SH-SY5Y (cell line): ENCODE results near the gene TMEM184B.

Experiments
- GATA2 ChIP-seq: IDR thresholded peaks from 2 replicates; pipeline ENCODE4 v1.6.1; 2011; ENCODE audit warnings: mild to moderate bottlenecking, low read depth, low read length
- GATA3 ChIP-seq: IDR thresholded peaks from 2 replicates; pipeline ENCODE4 v1.6.1; 2011; ENCODE audit warnings: low read depth, mild to moderate bottlenecking, low read length, moderate library complexity

DNA sequence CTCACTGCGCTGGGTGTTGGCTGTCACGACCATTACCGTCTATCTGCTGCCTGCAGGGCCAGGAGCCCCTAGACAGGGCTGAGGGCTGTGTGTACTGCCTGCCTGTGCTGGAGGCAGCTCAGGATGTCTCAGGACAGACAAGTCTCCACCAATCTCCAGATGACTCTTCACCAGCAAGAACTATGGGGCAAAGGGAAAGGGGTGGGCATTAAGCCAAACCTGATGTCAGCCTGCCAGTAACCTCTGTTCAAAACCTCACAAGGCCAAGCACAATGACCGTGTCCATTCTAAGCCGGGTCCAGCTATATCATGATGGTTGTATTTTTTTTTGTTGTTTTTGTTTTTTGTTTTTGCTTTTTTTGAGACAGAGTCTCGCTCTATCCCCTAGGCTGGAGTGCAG, 39.4 kb downstream of the TMEM184B start:
- TF ChIP-seq GATA2 (no peak), GATA3 (no peak)
